ENCODE results near the gene SH3YL1.

The SH3YL1 gene

GRCh38 chr2:211486-212184, 52.2 kb downstream of the SH3YL1 start:
- no peak for DNase-seq

GRCh38 chr2:210660-211059, 53.2 kb downstream of the SH3YL1 start:
- DNase-seq, result no peak

DNA sequence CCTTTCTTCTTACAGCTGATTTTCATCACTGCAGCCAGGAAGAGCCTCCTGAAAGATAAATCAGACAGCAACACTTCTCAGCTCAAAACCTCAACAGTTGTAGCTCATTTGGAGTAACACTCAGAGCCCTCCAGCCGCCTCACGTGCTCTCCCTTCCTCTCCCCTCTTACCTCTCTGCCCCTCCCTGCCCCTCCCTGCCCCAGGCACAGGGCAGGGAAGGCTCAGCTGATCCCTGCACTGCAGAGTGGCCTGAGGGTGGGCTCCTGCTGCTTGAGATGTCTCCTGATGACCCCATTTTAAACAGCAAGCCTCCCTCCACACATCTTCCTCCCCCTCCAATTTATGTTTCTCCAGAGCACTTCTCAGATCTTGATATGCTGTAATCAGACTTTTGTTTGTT, 54.4 kb downstream of the SH3YL1 start:
- no peak for DNase-seq

DNA sequence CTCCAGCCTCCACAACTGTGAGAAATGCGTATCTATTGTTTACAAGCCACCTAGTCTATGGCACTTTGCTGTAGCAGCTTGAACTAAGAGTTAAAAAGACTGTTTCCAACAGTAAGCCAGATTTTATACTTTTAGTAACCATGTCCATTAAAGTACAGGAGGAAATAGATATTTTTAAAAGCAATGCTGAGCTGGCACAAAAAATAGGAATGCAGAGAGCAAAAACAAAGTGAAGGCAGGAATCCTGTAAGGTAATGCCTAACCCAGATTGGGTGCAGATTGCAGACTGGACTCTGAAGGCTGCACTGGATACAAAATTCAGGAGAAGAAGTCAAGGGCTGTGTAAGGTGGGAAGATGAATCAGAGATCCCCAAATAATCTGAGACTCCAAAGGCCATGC, 55.5 kb downstream of the SH3YL1 start:
- no peak for DNase-seq

DNA sequence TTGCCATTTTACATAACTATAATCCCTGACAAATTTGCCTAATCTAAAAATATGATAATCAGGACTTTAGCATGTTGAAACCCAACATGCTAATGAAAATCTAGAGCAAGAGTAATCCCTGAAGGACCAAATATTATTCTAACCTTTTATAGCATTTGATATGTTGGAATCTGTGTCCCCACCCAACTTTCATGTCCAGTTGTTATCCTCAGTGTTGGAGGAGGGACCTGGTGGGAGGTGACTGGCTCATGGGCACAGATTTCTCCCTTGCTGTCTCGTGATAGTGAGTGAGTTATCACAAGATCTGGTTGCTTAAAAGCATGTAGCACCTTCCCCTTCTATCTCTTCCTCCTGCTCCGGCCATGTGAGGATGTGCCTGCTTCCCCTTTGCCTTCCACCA, 59.8 kb downstream of the SH3YL1 start:
- DNase-seq, result no peak

DNA sequence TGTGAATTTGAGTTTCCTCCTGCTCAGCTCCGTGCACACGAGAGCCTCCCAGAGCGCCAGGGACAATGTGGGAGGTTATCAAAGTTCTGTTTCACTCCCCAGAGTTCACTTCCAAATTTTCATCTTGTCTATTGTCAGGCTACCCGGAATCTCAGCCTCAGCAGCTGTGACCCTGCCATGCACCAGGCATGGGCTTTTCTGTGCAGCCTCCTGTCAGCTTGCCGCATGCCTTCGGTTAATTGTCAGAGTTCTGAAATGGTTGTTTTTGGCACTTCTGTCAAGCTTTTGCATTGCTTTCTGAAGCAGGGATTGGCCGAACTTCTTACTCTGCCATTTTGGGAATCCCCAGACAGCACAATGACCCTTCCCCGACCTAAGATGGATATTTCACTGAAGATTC, 60.4 kb downstream of the SH3YL1 start:
- DNase-seq, result no peak

GRCh38 chr2:202945-203344, 60.9 kb downstream of the SH3YL1 start:
- DNase-seq, result no peak

DNA sequence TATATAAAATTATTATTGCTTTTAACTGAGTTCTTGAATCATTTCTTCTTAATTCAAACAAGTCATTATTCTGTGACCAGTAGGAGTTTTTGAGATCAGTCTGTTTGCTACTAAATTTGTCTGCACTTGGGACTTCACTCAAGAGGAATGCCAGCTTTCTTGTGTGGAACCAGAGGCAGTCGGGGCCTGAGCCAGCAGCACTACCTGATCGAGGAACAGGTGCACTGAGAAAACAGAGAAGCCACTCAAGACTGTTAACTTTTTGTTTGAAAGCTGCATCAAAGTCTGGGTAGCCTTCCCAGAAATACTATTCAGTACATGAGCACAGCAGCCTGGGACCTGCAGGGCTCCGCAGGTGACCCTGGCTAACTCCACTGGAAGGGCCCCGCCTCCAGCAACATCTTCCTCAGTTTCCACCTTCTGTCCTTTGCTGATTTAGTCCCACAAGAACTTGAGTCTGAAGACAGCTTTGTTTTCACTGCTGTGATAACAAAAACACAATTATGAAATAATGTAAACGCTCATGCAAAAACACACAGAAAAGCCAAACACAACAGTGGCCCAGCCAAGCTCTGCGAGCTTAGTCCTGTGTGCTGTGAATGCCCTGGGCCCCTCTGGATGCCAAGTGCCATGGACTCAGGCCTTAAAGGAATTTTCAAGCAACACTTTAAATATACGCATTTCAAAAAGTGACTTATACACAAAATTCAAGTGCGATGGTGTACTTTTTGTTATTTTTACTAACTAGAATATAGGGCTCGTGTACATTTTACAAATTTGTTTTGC, 62.0 kb downstream of the SH3YL1 start:
- no peak for DNase-seq

DNA sequence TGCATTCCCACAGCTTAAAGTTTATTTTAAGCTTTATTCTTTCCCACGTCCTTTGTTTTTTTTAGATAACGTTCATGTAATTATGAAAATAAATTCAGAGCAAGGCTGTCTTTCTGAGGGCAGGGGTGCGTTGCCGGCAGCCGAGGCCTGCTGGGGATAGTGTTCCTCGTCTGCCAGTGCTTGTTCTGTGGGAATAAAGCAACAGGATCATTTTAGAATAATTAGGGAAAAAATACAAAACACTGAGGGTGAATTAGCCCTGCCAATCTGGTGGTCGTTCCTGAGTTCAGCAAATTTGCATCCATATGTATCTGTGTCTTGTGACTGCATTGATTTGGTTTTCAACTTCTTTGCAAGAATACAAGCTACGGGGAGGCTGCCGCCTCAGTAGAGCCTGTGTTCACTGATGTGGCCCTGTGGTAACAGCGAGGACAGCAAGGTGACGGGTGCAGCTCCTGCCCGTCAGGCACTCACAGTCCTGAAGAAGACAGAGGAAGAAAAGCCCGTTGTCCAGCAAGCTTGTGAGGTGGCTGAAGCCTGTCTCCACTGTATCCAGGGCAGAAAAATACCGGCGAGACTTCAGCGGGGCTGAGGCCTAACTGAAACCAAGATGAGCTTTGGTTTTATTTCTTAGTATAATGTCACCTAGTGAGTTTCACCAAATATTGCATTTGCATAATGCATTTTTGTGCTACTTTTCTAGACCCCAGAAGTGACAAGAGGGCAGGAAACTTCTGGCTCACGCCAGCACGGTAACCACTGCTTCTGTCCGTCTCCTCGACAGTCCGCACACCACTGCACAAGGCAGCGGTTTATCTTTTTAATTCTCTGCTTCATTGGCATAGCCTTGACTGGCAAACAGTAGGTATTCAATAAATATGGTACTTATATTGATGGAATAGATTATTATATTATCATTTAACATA, 64.5 kb downstream of the SH3YL1 start:
- DNase-seq, result no peak

DNA sequence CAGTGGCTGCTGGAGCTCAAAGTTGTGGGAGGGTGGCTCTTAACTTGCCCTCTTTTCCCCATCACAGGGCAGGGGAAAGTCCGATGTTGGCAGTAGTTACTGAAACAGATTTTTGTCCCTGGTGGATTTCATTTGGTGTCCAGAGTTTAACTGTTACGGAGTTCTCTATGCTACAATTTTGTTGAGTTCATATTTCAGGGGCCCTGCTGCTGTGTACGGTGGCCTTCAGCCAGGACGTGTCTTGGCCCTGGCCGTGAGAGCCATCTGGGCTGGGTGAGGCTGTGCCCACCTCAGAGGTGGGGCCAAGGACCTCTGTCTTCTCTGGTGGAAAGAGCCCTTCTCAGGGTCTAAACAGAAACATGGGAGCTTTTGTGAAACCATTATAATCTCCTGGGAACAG, 67.4 kb downstream of the SH3YL1 start:
- DNase-seq, result no peak

- no peak for DNase-seq
Measured at GRCh38 chr2:195932-196331, 67.9 kb downstream of the SH3YL1 start.

- DNase-seq, result no peak
Measured at GRCh38 chr2:193141-193671, 70.6 kb downstream of the SH3YL1 start.

- DNase-seq, result no peak
Measured at GRCh38 chr2:191311-192190, 72.3 kb downstream of the SH3YL1 start.

GRCh38 chr2:187825-188224, 76.0 kb downstream of the SH3YL1 start:
- DNase-seq, result no peak

DNA sequence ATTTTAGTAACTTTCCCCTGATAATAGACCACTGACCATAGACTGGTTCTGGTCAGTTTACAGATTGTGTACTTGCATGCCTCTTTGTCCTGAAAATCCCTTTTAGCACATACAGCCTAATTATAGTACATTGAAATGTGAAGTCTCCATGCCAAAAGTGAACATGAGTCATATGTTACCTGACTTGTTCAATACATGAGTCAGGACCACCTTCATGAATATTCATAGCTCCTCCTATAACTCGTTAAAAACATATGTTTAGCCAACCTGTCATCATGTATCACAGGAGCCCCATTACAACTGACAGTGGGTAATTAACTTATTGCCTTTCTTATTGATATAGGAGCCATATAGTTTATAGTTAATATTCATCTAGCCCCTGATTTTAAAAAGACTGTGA, 78.6 kb downstream of the SH3YL1 start:
- no peak for DNase-seq

DNA sequence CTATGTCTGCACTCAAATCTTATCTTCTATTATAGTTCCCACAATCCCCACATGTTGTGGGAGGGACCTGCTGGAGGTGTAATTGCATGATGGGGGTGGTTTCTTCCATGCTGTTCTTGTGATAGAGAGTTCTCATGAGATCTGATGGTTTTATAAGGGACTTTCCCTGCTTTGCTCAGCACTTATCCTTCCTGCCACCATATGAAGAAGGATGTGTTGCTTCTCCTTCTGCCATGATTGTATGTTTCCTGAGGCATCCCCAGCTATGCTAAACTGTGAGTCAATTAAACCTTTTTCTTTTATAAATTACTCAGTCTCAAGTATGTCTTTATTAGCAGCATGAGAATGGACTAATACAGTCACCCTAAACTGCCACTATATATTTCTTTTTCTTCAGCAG, 79.1 kb downstream of the SH3YL1 start:
- DNase-seq, result no peak

GRCh38 chr2:182509-183122, 81.2 kb downstream of the SH3YL1 start:
- no peak for DNase-seq

DNA sequence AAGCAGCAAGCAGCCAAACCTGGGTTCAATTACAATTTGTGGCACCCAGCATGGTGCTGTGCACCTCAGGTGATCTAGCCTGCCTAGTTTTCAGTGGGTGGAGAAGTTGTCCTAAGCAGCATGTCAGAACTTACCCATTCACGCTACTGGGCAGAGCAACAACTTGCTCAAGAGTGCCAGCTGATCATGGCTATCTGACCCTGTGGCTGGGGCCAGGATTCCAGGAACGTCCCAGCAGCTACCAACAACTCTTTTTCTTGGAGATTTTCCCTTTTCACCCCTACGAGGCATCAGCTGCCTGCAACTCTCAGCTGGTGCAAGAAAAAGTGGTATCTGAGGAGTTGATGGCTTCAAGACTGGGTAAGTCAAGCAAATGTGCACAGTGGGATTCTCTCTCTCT, 83.5 kb downstream of the SH3YL1 start:
- no peak for DNase-seq

DNA sequence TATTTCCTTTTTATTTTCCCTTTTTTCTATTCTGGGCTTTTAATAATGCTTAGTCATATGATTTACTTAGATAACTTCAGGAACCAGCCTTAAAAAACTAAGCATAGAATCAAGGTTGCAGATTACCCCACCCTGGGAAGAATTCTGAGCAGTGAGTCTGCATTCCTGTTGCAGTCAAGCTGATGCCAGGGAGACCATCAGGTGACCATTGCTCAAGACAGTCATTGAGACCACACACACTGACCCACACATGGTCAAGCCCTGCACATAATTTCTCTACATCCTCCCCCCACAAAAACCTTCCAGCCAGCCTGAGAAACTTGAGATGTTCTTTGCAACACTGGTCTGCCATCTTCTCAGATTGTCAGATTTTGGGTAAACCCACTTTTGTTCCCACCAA, 83.9 kb downstream of the SH3YL1 start:
- no peak for DNase-seq

DNA sequence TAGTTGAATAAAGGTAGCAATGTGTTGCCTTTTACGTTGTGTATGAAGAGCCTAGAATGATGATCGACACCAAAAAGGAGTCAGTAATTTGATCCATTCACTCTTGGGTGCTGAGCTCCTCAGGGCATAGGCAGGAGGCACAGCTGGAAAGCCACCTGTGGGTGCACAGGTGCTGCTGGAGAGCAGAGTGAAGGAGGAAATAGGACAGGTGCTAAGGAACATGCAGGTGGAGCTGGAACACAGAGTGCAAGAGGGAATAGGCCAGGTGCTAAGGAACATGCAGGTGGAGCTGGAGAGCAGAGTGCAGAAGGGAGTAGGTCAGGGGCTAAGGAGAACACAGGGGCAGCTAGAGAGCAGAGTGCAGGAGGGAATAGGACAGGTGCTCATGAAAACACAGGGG, 86.1 kb downstream of the SH3YL1 start:
- no peak for DNase-seq

DNA sequence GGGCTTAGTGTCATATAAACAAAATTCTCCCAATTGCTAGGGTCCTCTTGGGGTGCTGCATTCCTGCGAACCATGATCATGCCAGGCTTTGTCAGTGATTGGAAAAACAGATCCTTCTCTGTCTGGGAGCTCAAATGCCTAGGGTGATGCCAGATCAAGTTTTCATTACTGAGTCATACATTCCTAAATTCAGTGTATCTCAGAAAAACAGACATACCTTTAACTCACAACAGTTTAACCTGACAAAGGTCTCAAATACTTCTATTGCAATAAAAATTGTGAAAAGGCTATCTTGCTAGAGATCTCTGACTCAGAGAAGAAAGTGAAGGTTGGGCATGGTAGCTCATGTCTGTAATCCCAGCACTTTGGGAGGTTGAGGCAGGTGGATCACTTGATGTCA, 86.9 kb downstream of the SH3YL1 start:
- no peak for DNase-seq
